CD4-positive, alpha-beta T cell treated with Interleukin-6 at 100 ng/mL for 8 hours (primary cell): ENCODE results near the gene PHTF2.

Experiments
- DNase-seq: peaks from one replicate; pipeline ENCODE4 v3.0.0-alpha.2; 2020; ENCODE audit warnings: mixed read lengths, low spot score

PHTF2 gene

DNA sequence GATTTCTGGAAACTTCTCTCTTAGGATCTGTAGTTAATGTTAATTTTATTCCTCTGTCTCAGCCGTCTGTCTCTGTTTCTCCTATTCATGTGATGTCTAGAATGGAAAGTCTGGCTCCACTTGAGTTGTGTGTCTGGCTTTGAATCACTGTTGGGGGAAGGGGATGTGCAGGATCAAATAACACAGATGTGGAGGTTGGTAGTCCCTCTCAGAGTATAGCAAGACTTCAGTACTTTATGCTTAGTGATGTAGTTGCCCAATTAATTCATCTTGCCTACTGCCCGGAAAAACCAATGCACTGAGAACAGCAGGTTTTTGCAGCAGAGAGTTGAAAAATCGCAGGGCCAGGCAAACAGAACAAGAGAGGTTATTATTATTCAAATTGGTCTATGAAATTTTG lies 79.2 kb downstream of the PHTF2 start:
- DNase-seq = no peak

- no peak for DNase-seq
These were observed 79.9 kb downstream of the PHTF2 start for GRCh38 chr7:77878500-77878899.

DNA sequence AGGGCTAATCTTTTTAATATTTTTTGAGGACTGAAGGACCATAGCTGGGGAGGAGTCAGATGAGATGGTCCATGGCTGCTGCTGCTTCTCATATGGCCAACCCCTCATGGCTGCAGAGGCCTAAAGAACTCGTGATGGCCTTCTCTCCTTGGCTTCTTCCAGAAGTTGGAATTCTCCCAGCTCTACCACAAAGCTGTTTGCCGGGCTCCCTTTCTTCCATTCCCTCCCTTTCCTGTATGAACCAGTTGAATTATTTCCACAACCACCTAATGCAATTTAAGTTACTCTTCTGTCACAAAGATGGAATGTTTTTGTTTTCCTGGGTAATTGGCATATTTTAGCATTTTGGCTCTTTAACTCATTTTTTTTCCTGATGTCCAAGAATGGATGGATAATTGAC lies 80.7 kb downstream of the PHTF2 start:
- no peak for DNase-seq

DNA sequence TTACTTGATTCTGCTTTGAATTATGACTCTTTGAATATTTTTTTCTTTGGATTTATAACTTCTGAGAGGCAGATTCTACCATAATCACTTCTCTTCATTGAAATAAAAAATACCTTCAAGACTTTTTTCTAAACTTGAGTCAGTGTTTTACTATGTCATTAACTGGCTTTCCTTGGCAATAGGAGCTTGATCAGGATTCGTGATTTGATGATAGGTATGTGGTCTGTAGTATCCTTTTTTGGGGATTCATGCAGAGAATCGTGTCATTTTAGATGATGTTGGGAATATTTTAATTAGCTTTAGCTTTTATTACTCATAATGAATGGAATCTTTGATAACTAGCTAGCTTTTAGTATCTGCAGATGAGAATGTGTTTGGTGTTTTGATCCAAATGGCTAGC lies 83.3 kb downstream of the PHTF2 start:
- no peak for DNase-seq

GRCh38 chr7:77885155-77885554 lies 86.6 kb downstream of the PHTF2 start:
- DNase-seq = no peak

DNA sequence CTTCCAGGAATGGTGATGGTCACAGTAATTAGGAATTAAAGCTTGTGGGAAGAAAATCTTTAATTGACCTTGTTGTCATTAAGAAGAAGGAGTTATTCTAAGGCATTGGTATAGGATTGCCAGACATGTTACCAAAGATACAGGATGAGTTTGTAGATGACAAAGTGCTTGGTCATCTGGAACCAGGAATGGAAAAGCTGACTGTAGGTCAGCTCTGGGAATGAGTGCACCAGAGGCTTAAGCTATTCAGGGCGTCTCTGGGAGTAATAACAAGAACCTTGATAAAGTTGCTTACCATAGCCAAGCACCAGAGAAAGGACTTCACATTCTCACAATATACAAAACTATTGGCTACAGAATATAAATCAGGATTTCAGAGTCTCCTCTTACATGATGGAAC lies 89.0 kb downstream of the PHTF2 start:
- no peak for DNase-seq

DNA sequence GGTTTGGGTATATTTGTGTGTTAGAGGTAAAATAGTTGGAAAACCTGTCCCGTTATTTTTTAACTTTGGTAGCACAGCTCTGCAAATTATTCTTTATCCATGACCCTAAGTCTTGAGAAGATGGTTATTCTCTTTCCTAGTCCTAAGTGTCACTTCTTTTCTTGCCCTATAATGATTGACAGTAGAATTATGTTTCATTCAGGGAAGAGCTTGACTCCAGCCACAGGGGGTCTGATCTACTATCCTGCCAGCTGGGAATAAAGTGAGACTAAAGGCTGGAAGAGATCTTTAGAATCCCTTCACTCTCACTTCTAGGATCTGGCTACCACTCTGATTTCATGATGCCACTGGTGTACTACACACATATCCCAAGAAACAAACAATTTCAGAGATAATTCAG lies 90.4 kb downstream of the PHTF2 start:
- DNase-seq = no peak

DNA sequence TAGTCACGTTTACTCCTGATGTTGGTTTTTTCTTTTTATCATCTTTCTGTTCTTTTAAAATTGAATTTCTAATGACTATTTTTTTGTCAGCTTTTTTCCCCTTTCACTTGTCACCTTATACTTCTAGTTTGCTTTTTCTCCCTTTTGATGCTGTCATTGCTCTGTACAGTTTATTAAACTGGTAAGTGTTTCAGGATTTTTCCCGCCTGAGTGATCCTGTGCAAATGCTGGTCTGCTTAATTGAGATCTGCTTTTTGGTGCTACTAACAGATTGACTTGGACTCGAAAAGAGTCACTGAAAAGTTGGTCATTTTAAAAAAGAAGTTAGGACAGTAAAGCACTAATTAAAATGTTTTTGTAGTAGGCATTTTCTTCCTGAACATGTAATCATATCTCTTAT lies 95.2 kb downstream of the PHTF2 start:
- DNase-seq = no peak

GRCh38 chr7:77894574-77895091 lies 96.1 kb downstream of the PHTF2 start:
- no peak for DNase-seq

GRCh38 chr7:77895905-77896304 lies 97.3 kb downstream of the PHTF2 start:
- no peak for DNase-seq

DNA sequence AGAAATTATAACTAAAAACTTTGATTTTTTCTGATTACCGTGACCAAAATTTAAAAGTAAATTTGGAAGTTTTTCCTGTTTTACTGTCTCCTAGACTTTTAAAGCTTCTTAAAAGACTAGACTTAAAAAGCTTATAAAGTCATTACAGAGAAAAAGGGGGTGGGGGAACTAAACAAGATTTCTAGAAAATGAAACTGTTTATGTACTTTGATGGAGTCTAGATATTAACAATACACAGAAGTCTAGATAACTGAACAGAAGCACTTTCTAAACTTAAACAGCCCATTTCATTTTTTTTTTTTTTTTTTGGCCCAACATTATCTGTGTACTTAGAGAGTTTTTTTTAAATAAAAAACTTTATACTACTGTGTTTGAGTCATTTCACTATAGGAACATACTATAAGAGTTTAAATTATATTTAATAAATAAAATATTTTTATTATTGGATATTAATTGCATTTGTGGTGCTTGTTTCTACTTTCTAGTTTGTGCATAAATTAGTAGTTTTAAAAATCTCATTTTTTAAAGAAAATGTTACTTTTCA lies 98.5 kb downstream of the PHTF2 start:
- DNase-seq = no peak

DNA sequence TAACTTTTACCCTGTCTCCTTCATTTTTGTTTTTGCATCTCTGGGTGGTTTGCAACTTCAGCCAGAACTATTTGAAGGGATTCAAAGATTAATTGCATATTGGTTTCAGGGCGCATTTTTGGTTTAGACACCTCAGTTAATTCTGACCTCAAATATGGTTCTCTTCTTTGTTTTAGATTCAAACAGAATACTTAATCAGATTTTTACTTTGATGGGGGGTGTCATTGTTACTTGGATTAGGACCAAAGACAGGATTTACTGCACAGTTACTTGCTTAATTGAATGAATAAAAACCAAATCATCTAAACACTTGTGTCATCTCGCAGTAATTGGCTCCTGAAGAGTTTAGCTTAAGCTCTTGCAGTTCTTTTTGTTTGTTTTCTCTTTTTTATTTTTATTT lies 100.9 kb downstream of the PHTF2 start:
- DNase-seq = no peak

- DNase-seq = peak; percentile 1
These were observed 105.0 kb downstream of the PHTF2 start for GRCh38 chr7:77903597-77903996.

- DNase-seq = no peak
These were observed 105.7 kb downstream of the PHTF2 start for GRCh38 chr7:77904252-77904651.

- no peak for DNase-seq
These were observed 108.7 kb downstream of the PHTF2 start for GRCh38 chr7:77907281-77907680.

GRCh38 chr7:77908664-77909063 lies 110.1 kb downstream of the PHTF2 start:
- no peak for DNase-seq

- DNase-seq = no peak
These were observed 111.6 kb downstream of the PHTF2 start for GRCh38 chr7:77910124-77910523.

- no peak for DNase-seq
These were observed 113.7 kb downstream of the PHTF2 start for GRCh38 chr7:77912293-77912692.

DNA sequence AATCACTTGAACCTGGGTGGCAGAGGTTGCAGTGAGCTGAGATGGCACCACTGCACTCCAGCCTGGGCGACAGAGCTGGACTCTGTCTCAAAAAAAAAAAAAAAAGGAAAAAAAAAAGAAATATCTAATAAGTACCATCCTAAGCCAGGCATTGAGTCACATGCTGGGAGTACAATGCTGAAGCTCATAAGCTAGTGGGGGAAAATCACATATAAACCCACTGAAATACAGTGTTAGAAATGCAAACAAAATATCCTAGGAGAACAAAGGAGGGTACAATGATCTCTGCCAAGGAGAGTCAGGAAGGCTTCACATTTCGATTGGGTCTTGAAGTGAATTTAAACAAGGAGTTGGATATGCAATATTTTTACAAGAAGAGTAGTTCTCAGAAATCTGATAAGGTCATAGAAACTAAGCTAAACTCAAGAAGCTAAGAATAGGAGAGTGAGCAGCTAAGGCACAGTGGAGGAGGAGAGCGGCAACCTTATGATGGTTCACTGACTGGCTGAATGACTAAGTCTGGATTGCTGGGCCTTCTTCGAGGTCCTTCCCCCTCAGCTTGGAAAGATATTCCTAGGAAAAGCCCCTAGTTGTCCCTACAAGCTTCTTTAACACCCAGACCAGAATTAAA lies 115.5 kb downstream of the PHTF2 start:
- DNase-seq = no peak

GRCh38 chr7:77917500-77918262 lies 119.1 kb downstream of the PHTF2 start:
- no peak for DNase-seq

DNA sequence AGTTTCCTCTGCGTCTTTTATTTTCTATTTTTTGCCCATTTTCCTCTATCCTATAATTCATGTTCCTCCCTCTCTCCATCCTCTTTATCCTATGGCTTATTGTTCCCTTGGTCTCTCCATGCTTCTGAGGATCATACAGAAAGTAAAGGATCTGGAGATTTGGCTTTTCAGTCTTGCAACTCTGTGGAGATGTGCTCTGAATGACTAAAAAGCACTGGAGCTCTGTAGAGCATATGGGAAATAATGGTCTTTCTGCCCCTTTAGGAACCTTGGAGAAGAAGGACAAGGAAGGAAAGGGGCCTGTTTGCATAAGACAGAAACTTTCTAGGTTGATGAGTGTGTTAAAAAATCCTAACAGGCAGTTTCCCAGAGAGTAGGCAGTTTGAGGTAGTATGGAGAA lies 120.1 kb downstream of the PHTF2 start:
- no peak for DNase-seq

GRCh38 chr7:77923419-77923818 lies 124.8 kb downstream of the PHTF2 start:
- no peak for DNase-seq

- DNase-seq = no peak
These were observed 131.9 kb downstream of the PHTF2 start for GRCh38 chr7:77930496-77930895.
